Transverse colon (tissue), 4 donors: Measurements from ENCODE around the gene FAM83F.

Experiments used
- EP300 ChIP-seq: sonication (generic); formaldehyde crosslinking; IDR thresholded peaks from one replicate; pipeline ENCODE4 v1.6.1; 2017; ENCODE audit warnings: antibody characterized with exemption, low read depth
- POLR2A ChIP-seq: fragments of 450-650 bp; IDR thresholded peaks from one replicate; pipeline ENCODE4 v1.6.1; 2016; ENCODE audit warnings: antibody characterized with exemption, mild to moderate bottlenecking, moderate library complexity
- POLR2AphosphoS5 ChIP-seq, 3 donors: sonication (generic); formaldehyde crosslinking; IDR thresholded peaks; one replicate each; pipeline ENCODE4 v1.6.1; 2016; ENCODE audit warnings: antibody characterized with exemption in 3 of 3
- TF ChIP-seq, protein P1 (sequence below), 5 experiments: fragments of 200-600 bp in 3 of 5; fragments of 450-650 bp in 2 of 5; sonication (generic) in 3 of 5; IDR thresholded peaks; 1 replicate in 2 of 5; 2 replicates in 3 of 5; pipeline ENCODE4 v1.5.1; 2016 to 2017; ENCODE audit warnings: antibody characterized with exemption in 5 of 5, inconsistent platforms in 3 of 5, mild to moderate bottlenecking in 2 of 5, moderate library complexity in 1 of 5

DNA sequence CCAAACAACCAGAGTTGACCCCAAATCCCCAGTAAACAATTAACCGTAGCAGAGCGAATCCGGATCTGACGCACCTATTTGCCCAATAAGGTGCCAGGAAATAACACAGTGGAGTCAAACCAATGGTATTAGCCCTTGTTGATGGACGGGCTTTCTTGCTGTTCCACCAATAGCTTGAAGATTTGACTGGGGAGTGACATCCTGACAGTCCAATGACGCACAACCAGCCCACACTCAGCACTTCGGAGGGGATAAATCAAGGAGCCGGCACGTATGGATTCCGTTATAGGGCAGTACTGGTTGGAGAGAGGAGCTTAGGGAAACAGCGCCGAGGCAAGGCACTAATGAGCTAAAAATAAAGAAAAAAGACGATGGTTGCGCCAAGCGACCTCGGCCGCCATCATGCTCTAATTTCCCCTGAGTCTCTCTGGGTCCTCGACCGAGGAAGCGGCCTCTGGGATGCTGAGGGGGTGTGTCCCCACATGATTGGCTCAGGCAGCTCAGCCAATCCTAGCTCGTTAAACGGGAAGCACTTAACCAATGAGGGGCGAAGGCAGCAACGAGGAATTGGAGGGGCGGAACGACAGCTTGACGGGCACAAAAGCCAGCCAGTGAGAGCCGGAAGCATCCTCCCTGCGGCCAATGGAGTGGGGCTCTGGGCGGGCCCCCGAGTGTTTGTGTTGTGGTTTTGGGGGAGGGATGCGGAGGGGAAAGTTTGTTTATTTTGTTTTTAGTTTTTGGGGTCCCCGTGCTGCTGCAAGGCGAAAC is 49.5 kb downstream of the FAM83F start:
- TF ChIP-seq, protein P1, sequence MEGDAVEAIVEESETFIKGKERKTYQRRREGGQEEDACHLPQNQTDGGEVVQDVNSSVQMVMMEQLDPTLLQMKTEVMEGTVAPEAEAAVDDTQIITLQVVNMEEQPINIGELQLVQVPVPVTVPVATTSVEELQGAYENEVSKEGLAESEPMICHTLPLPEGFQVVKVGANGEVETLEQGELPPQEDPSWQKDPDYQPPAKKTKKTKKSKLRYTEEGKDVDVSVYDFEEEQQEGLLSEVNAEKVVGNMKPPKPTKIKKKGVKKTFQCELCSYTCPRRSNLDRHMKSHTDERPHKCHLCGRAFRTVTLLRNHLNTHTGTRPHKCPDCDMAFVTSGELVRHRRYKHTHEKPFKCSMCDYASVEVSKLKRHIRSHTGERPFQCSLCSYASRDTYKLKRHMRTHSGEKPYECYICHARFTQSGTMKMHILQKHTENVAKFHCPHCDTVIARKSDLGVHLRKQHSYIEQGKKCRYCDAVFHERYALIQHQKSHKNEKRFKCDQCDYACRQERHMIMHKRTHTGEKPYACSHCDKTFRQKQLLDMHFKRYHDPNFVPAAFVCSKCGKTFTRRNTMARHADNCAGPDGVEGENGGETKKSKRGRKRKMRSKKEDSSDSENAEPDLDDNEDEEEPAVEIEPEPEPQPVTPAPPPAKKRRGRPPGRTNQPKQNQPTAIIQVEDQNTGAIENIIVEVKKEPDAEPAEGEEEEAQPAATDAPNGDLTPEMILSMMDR (IDR thresholded peaks at IDR 0.05), result no peak
- TF ChIP-seq POLR2AphosphoS5 (IDR thresholded peaks at IDR 0.05) (peak; percentile 55 to 88 (median 76)), POLR2A (peak; percentile 91), EP300 (no peak)
